ENCODE measurements around the gene LYST.

DNA sequence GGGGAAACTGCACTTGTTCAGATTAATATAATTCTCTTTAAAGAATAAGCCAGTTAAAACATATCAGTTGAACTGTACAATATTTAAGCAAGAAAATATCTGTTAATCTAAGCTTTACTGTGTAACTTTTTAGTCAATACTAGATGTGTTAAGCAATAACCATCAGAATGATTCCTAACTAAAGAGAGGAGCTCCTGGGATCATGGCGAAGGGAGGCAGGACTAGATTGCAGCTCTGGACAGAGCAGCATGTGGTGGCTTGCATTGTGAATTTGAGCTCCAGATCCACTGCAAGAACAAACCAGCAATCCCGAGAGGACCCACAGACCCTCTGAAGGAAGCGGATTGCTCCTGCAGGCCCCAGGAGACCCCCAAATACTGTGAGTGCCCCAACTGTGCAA is 21.9 kb downstream of the LYST start:
- TF ChIP-seq, protein P1, sequence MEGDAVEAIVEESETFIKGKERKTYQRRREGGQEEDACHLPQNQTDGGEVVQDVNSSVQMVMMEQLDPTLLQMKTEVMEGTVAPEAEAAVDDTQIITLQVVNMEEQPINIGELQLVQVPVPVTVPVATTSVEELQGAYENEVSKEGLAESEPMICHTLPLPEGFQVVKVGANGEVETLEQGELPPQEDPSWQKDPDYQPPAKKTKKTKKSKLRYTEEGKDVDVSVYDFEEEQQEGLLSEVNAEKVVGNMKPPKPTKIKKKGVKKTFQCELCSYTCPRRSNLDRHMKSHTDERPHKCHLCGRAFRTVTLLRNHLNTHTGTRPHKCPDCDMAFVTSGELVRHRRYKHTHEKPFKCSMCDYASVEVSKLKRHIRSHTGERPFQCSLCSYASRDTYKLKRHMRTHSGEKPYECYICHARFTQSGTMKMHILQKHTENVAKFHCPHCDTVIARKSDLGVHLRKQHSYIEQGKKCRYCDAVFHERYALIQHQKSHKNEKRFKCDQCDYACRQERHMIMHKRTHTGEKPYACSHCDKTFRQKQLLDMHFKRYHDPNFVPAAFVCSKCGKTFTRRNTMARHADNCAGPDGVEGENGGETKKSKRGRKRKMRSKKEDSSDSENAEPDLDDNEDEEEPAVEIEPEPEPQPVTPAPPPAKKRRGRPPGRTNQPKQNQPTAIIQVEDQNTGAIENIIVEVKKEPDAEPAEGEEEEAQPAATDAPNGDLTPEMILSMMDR (conservative IDR thresholded peaks at IDR 0.05; ENCODE audit: low read length), result no peak
- TF ChIP-seq EZH2phosphoT487 (IDR thresholded peaks at IDR 0.05; ENCODE audit: borderline replicate concordance, low read depth, low read length), result no peak

Measured in OCI-LY7 (cell line).